GM12874 (cell line): ENCODE results near the gene NUP37.
A peak's percentile ranks its signal among the peaks of the same experiment; 100 is the strongest.

Experiments
- TF ChIP-seq, protein P1 (sequence below): IDR thresholded peaks from 2 replicates; pipeline ENCODE4 v1.5.1; 2011; ENCODE audit warnings: low read depth, mild to moderate bottlenecking, control low read depth, low read length, moderate library complexity; ENCODE audit not compliant: insufficient read depth

NUP37 gene, protein sequence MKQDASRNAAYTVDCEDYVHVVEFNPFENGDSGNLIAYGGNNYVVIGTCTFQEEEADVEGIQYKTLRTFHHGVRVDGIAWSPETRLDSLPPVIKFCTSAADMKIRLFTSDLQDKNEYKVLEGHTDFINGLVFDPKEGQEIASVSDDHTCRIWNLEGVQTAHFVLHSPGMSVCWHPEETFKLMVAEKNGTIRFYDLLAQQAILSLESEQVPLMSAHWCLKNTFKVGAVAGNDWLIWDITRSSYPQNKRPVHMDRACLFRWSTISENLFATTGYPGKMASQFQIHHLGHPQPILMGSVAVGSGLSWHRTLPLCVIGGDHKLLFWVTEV

DNA sequence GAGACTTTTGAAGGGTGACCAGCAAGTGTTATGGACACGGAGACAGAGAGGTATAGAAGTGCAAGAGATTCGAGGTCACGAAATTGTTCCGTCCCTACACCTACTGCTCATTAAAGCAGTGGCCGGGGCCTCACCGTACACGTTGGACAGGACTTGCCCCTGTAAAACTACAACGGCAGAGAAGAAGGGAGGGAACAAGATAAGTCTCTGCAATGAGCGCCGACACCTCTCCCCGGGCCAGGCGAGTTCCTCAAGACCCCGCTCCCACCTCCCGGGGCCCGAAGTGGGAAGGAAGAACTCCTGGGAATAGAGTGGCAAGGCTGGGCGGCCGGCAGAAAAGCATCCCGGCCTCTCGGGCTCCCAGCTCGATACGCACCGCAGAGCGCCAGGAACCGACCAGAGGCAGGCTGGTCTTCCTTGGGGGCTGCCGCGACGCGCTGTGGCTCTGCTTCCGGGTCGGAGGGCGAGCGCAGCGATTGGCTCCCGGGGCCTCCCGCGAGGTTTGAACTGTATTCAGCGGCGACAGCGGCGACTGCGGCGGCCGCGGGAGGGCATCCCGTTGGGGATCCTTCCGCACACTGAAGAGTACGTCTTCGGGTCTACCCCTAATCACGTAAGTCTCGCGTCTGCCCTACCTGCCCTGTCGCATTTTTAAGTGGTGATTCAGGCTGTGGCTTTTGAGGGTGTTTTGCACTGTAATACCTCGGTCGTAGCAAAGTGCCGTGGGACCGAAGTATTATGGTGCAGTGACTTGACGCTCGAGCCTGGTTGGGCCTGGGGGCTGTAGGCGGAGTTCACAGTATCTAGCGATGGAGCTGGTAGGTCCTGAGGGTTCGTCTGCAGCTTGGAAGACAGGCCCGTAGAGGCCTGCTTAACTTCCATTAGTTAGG is at the start of gene NUP37, which contains the start of gene PARPBP:
NUP37 (minus strand) TSS at position 441 of the 890 bp plus-strand sequence. CDS start 1,596 bp downstream, outside the sequence.
PARPBP (plus strand) TSS at position 510 of the 890 bp plus-strand sequence. CDS start 3,706 bp downstream, outside the sequence.
- TF ChIP-seq, protein P1, sequence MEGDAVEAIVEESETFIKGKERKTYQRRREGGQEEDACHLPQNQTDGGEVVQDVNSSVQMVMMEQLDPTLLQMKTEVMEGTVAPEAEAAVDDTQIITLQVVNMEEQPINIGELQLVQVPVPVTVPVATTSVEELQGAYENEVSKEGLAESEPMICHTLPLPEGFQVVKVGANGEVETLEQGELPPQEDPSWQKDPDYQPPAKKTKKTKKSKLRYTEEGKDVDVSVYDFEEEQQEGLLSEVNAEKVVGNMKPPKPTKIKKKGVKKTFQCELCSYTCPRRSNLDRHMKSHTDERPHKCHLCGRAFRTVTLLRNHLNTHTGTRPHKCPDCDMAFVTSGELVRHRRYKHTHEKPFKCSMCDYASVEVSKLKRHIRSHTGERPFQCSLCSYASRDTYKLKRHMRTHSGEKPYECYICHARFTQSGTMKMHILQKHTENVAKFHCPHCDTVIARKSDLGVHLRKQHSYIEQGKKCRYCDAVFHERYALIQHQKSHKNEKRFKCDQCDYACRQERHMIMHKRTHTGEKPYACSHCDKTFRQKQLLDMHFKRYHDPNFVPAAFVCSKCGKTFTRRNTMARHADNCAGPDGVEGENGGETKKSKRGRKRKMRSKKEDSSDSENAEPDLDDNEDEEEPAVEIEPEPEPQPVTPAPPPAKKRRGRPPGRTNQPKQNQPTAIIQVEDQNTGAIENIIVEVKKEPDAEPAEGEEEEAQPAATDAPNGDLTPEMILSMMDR = peak; percentile 20; the same call in 1 of the 2 replicates

DNA sequence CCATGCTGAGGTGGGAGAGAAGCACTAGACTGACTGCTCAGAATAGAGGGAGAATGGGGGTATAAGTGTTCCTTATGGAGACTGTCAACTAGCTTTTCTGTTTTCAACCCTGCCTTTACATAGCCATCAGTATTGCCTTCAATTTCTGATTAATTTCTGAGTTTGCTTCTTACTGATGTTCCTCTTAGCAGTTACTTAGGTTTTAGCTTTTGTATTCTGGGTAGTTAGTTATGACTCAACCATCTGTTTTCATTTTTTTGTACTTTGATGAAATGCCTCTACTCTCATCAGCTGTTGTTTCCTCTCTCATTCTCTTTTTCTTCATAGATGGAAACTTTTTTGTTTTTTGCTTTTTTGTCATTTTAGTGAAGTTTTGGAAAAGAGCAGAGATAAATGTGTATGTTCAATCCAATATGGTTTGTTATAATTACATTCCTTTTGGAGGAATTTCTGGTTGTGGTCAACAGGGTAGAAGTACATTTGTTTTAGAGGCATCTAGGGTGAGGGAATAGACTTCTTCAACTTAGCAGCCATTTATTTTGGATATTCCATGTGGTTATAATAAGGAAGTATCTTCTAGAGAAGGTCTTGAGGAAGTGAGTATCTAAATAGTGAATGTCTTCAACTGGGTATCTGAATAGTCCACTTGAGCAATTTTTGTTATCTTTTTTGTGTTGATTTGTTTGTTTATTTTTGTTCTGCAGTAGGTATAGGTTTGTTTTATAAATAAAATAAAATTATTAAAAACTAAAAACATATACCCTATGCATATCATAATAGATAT is 48.1 kb upstream of the NUP37 start:
- TF ChIP-seq, protein P1 = no peak

DNA sequence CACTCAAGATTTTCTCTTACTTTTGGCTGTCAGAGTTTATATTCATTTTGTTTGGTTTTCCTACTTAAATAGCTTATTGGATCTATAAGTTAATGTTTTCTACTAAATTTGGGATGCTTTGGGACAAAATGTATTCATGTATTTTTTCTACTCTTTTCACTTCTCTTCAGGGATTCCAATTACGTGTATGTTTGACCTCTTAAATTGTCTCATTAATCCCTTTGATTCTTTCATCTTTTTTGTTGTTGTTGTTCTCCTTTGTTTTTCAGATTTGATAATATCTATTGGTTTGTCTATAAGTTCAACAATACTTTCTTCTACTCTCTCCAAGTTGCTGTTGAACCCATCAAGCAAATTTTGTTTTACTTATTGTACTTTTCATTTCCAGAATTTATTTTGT is 43.5 kb upstream of the NUP37 start:
- TF ChIP-seq, protein P1 = no peak

DNA sequence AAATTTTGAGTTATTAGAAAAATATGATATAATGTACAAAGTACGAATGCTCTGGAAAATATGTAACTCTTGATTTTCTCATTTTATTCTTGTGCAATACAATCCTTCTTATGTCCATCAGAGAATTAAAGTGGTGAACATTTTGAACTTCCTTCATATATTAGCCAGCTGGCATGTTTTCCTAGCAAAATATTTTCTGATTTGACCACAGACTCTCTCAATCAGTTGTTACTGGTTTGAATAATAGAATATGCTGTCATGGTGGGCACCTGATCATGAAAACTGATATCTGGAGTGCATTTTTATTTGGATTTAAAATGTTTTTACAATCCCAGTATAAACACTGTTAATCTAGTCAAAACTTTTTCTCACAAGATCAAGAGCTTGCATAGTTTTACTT is 24.3 kb upstream of the NUP37 start:
- TF ChIP-seq, protein P1 = no peak

DNA sequence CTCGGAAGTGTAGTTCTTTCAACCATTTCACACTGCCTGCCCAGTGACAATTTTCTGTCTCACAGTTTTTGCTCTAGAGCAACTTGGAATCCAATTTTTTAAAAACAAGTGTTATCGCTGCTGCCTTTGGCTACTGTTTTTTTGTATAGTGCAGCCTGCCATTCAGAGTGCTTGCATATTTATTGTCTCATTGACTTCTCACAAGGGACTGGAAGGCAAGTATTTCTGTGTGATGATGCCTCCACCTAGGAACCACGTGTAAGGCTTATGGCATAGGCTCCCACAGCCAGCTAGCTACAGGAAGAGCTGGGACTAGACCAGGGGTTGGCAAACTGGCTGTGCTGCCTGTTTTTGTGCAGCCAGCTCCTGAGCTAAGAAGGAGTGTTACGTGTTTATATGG is 972 bp upstream of the NUP37 start:
- TF ChIP-seq, protein P1 = no peak

DNA sequence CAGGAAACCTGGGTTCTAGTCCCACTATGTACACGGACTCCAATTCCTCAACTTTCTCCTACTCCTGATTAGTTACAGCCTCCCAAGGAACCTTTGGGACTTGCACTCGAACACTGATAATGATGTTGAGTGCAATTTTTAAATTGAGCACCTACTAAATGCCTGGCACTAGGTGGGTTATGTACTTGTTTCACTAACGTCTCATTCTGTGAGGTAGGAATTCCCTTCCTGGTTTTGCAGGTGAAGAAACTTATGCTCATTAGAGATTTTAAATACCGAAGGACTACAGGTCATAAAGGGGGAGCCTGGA is 605 bp upstream of the NUP37 start:
- TF ChIP-seq, protein P1 = no peak

DNA sequence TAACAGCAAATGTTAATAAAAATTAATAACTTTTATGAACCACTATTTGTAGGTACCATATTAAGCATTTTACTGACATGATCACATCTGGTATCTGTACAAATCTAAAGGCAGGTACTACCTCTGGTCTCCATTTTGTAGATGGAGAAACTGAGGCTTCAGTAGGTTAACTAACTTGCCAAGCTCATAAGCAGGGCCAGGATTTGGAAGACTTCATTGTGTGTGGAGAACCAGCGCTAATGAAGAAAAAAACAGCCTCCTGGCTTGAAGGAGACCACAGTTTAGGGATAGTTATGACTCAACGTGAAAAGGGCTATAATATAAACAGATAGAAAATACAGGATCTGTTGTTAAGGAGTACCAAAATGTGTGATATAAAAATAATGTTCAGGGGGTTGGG is 1.0 kb downstream of the NUP37 start:
- TF ChIP-seq, protein P1 = no peak
